Aorta (tissue), 5 donors: Measurements from ENCODE around the gene ALLC. TPM values are rescaled to one million over a fixed set of nuclear protein-coding genes. Genes with fewer than 3 reads are reported as not detected.

ENCODE experiments used
- ATAC-seq: fragments of 200-7000 bp; cut with Tn5 transposase; one replicate; pipeline ENCODE4 v1.9.1; 2022; ENCODE audit warnings: moderate library complexity; ENCODE audit not compliant: low FRiP score
- DNase-seq, 2 donors: peaks; one replicate each; pipeline ENCODE4 v3.0.0-alpha.2; 2020
- H3K27ac ChIP-seq, 2 donors: one replicate each; pipeline ENCODE4 v1.5.1; 2013; ENCODE audit warnings: low read length in 2 of 2, mild to moderate bottlenecking in 2 of 2, moderate library complexity in 2 of 2, control low read depth in 1 of 2, inconsistent platforms in 1 of 2, low read depth in 1 of 2
- H3K27me3 ChIP-seq, 2 donors: one replicate each; pipeline ENCODE4 v1.6.1; 2013; ENCODE audit warnings: control low read depth in 1 of 2, low read length in 1 of 2, mild to moderate bottlenecking in 1 of 2, moderate library complexity in 1 of 2; ENCODE audit not compliant: insufficient read depth in 2 of 2, control insufficient read depth in 1 of 2
- H3K36me3 ChIP-seq, 2 donors: one replicate each; pipeline ENCODE4 v1.6.1; 2013; ENCODE audit warnings: control low read depth in 1 of 2, low read length in 1 of 2, mild to moderate bottlenecking in 1 of 2; ENCODE audit not compliant: insufficient read depth in 2 of 2, control insufficient read depth in 1 of 2
- H3K4me1 ChIP-seq, 2 donors: one replicate each; pipeline ENCODE4 v1.6.1; 2013; ENCODE audit warnings: low read length in 2 of 2, control low read depth in 1 of 2, mild to moderate bottlenecking in 1 of 2, moderate library complexity in 1 of 2; ENCODE audit not compliant: insufficient read depth in 2 of 2, control insufficient read depth in 1 of 2
- H3K4me3 ChIP-seq, 2 donors: one replicate each; pipeline ENCODE4 v1.5.1; 2013; ENCODE audit warnings: low read length in 2 of 2, control low read depth in 1 of 2, mild to moderate bottlenecking in 1 of 2
- H3K9me3 ChIP-seq: one replicate; pipeline ENCODE4 v1.6.1; 2013; ENCODE audit warnings: mild to moderate bottlenecking, low read length; ENCODE audit not compliant: control insufficient read depth
- WGBS, 2 donors: extraction: QIAGEN DNeasy Blood & Tissue Kit; methylation state at CpG; one replicate each; pipeline ENCODE4 v1.1.7; 2013; 5-methylcytosine and 5-hydroxymethylcytosine counted together
- intact Hi-C, 2 donors: fragments of 100-400 bp; cut with DNase I; formaldehyde crosslinking; loops; one replicate each; pipeline versions ENCODE4 v1.14.2 to v1.15.0; 2022
- polyA plus RNA-seq, 2 donors: library from polyadenylated mRNA; stranded (reverse); fragments of 200-250 nt; gene quantifications; one replicate each; pipeline ENCODE4 v1.2.3, GENCODE V29; 2013
- total RNA-seq, 2 donors: library from RNA; stranded (reverse); fragmentation: NEBNext Ultra II Directional; extraction: Animal tissue kit (Norgen Biotek cat#: 25700); gene quantifications; one replicate each; pipeline ENCODE4 v1.2.1, GENCODE V29; 2021
- donor health status: healthy with polysubstance abuse.
- donor health status: Bipolar disorder and iron deficiency.
- donor health status: DM: no; HTN: no; CAD: no.
- donor health status: DM: no; HTN: no; CAD: no.
- donor health status: DM: yes; HTN: yes; CAD: no.

Gene ALLC
- total and polyA plus RNA-seq, 4 donors = 1.4 to 5.3 TPM; not detected in 2

- intact Hi-C loops = no loop called here
- Histone ChIP-seq H3K36me3 (no peaks in the 10 kb centered on the region), H3K9me3 (no peaks in the 10 kb centered on the region), H3K27me3 (no peaks in the 10 kb centered on the region), H3K4me1 (no peaks in the 10 kb centered on the region), H3K27ac (no peak overlapping the region), H3K4me3 (no peak overlapping the region)
- DNase-seq = no peak
- 14 to 29% methylated on average over 3 to 4 of the region's 6 CpGs for WGBS, 2 donors
- no peak for ATAC-seq
These were observed 46.7 kb downstream of the ALLC start for GRCh38 chr2:3704692-3705091.

DNA sequence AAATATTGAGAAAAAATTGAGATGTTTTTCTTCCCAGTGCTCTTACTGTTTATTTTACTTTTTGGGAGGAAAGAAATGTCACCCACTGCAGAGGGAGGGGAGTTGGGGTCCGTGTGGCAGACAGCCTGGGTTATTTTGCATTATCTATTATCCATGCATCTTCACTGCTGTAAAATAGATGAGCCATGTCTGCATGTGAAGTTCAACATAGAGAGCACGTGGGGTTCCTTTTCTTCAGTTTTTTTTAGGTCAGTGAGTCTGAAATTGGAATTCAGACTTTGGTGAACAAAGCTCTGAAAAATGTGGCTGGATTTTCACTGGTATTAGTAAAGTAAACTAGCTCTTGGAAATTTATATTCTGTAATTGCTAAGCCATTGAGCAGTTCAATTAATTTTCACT lies 47.8 kb downstream of the ALLC start:
- WGBS, 2 donors = 2 to 4% methylated on average over 2 of the region's 2 CpGs
- Histone ChIP-seq H3K4me1 (no peaks in the 10 kb centered on the region), H3K9me3 (no peaks in the 10 kb centered on the region), H3K27ac (no peak overlapping the region), H3K36me3 (no peaks in the 10 kb centered on the region), H3K4me3 (no peak overlapping the region), H3K27me3 (no peaks in the 10 kb centered on the region)
- DNase-seq (no peak), ATAC-seq (no peak)
- intact Hi-C loops = no loop called here

GRCh38 chr2:3706892-3707291 lies 48.9 kb downstream of the ALLC start:
- WGBS, 2 donors = 36 to 41% methylated on average over 5 of the region's 5 CpGs
- Histone ChIP-seq H3K27ac (peak overlapping the region in 1 of 2 donors; percentile 78), H3K4me1 (no peaks in the 10 kb centered on the region), H3K4me3 (no peak overlapping the region), H3K36me3 (no peaks in the 10 kb centered on the region), H3K27me3 (no peaks in the 10 kb centered on the region), H3K9me3 (no peaks in the 10 kb centered on the region)
- DNase-seq = no peak
- no peak for ATAC-seq
- intact Hi-C loops = no loop called here

- H3K27me3 ChIP-seq = no peaks in the 10 kb centered on the region
- no peak overlapping the region for H3K27ac ChIP-seq
- intact Hi-C loops = no loop called here
- 55 to 74% methylated on average over 4 of the region's 4 CpGs for whole genome bisulfite sequencing, 2 donors
- no peak overlapping the region for H3K4me3 ChIP-seq
- no peak for ATAC-seq
- DNase-seq = no peak
- H3K36me3 ChIP-seq = no peaks in the 10 kb centered on the region
- H3K9me3 ChIP-seq = no peaks in the 10 kb centered on the region
- H3K4me1 ChIP-seq = peaks cover 0 to 1% of the 10 kb centered on the region in 2 donors
These were observed 50.6 kb downstream of the ALLC start for GRCh38 chr2:3708576-3708975.

DNA sequence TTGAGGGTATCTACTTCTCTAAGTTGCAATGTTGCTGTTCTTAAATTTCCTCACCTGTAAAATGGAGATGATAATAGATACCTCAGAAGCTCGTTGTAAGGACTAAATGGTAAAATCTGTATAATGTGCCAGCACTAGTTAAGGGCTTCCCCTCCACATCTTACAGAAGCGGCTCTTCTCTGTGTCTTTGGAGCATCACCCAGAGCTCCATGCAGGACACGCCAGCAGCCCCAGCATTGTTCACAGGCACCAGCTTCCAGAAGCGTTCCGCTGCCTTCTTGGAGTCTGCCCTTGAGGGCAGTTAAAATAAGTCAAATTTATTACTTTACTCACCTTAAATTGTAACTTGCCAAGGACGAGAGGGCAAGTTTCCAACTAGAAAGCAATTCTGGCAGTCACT lies 51.2 kb downstream of the ALLC start:
- peaks cover 0 to 1% of the 10 kb centered on the region in 2 donors for H3K4me1 ChIP-seq
- 87 to 90% methylated on average over 6 of the region's 6 CpGs for WGBS, 2 donors

GRCh38 chr2:3712424-3712823 lies 54.4 kb downstream of the ALLC start:
- WGBS, 2 donors = 36 to 42% methylated on average over 3 of the region's 3 CpGs
- H3K9me3 ChIP-seq = no peaks in the 10 kb centered on the region
- no peak overlapping the region for H3K27ac ChIP-seq
- no peak overlapping the region for H3K4me3 ChIP-seq
- no peaks in the 10 kb centered on the region for H3K36me3 ChIP-seq
- ATAC-seq = no peak
- peaks cover 0 to 1% of the 10 kb centered on the region in 2 donors for H3K4me1 ChIP-seq
- H3K27me3 ChIP-seq = no peaks in the 10 kb centered on the region
- no peak for DNase-seq
- intact Hi-C loops = no loop called here

More for the DNA sequence above, 51.2 kb downstream of the ALLC start:
- H3K27me3 ChIP-seq = no peaks in the 10 kb centered on the region
- H3K36me3 ChIP-seq = no peaks in the 10 kb centered on the region
- no peak overlapping the region for H3K4me3 ChIP-seq
- intact Hi-C loops = no loop called here
- DNase-seq = no peak
- no peak for ATAC-seq
- H3K27ac ChIP-seq = no peak overlapping the region
- no peaks in the 10 kb centered on the region for H3K9me3 ChIP-seq

DNA sequence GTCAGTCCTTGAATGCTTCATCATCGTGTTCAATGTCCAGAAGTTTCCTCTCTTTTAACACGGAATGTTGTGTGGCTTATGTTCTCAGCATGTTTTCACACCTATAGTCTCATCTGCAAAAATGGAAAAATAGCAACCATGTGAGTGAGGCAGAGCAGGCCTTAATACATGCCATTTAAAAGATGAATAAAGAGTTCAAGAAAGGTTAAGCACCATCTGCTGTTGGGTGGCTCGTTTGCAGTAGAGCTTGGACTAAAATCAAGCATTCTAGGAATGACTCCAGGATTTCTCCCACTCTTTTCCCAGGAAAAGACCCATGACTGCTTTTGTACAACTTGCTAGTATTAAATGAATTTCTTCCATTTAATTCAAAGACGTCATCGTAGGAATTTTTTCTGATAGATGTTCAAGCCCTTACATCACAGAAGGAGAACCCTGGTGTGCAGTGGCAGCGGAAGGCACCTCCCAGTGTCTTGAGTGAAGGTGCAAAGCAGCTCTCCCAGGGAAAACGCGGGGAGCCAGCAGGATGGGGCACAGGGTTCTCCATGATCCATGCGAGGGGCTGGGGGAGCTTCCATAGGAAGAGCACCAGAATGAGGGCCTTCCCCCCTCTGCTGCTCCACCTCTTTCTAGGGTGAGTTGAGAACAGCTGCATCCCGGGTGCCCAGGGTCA lies 55.0 kb downstream of the ALLC start:
- Histone ChIP-seq H3K4me3 (no peak overlapping the region), H3K27ac (no peak overlapping the region), H3K9me3 (no peaks in the 10 kb centered on the region), H3K36me3 (no peaks in the 10 kb centered on the region), H3K27me3 (no peaks in the 10 kb centered on the region), H3K4me1 (peaks cover 0 to 1% of the 10 kb centered on the region in 2 donors)
- no peak for DNase-seq
- intact Hi-C loops = no loop called here
- ATAC-seq = no peak
- WGBS, 2 donors = 36 to 40% methylated on average over 10 of the region's 10 CpGs

DNA sequence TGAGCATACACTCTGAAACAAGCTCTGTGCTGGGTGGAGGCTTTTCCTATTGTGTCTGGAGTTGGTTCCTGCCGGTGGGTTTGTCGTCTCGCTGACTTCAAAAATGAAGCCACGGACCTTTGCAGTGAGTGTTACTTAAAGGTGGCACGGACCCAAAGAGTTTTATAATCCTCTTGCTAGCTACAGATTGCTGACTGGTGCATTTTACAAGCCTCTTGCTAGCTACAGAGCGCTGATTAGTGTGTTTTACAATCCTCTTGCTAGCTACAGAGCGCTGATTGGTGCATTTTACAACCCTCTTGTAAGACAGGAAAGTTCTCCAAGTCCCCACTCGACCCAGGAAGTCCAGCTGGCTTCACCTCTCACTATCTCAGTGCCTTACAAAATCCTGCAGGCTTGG lies 60.7 kb downstream of the ALLC start:
- Histone ChIP-seq H3K36me3 (no peaks in the 10 kb centered on the region), H3K4me3 (no peak overlapping the region), H3K9me3 (no peaks in the 10 kb centered on the region), H3K4me1 (no peaks in the 10 kb centered on the region), H3K27ac (no peak overlapping the region), H3K27me3 (no peaks in the 10 kb centered on the region)
- no peak for ATAC-seq
- intact Hi-C loops = no loop called here
- DNase-seq = no peak
- WGBS, 2 donors = 73 to 85% methylated on average over 8 of the region's 8 CpGs

DNA sequence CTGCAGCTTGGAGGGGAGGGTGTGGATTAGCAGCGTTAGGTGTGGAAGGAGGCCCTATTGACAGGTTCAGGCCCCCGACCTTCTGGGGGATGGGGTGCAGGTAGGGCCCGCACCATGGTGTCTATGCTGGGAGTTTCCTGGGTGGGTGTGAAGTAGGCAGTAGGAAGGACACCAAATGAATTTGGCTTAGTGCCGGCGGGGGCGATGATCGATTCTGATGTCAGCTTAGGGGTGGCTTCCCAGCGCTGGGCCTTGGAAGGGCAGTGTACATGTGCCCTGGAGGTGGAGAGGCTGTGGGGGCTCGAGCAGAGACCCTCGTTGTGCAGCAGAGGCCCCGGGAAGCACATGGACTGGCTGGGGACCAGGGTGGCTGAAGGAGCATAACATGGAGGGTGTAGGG lies 67.0 kb downstream of the ALLC start:
- no peaks in the 10 kb centered on the region for H3K9me3 ChIP-seq
- intact Hi-C loops = loop anchor here in 1 of 2 donors (5.0 kb wide), 1 partner anchor 52 kb away; no protein-coding TSS in a partner anchor
- no peaks in the 10 kb centered on the region for H3K4me1 ChIP-seq
- no peaks in the 10 kb centered on the region for H3K36me3 ChIP-seq
- H3K27ac ChIP-seq = no peak overlapping the region
- H3K4me3 ChIP-seq = no peak overlapping the region
- no peak for ATAC-seq
- H3K27me3 ChIP-seq = no peaks in the 10 kb centered on the region
- WGBS, 2 donors = 90 to 91% methylated on average over 11 of the region's 11 CpGs
- DNase-seq = no peak
